ENCODE measurements around the gene RNFT2. TPM values are rescaled to one million over a fixed set of nuclear protein-coding genes. Genes with fewer than 3 reads are reported as not detected.
"Not testable (repeated sequence)": the region's sequence is repeated elsewhere in the genome, so short reads cannot be mapped to it uniquely, and the experiment has no call there.

The RNFT2 gene
- total RNA-seq, 1 donor from 2014 or later, result 8.6 TPM

DNA sequence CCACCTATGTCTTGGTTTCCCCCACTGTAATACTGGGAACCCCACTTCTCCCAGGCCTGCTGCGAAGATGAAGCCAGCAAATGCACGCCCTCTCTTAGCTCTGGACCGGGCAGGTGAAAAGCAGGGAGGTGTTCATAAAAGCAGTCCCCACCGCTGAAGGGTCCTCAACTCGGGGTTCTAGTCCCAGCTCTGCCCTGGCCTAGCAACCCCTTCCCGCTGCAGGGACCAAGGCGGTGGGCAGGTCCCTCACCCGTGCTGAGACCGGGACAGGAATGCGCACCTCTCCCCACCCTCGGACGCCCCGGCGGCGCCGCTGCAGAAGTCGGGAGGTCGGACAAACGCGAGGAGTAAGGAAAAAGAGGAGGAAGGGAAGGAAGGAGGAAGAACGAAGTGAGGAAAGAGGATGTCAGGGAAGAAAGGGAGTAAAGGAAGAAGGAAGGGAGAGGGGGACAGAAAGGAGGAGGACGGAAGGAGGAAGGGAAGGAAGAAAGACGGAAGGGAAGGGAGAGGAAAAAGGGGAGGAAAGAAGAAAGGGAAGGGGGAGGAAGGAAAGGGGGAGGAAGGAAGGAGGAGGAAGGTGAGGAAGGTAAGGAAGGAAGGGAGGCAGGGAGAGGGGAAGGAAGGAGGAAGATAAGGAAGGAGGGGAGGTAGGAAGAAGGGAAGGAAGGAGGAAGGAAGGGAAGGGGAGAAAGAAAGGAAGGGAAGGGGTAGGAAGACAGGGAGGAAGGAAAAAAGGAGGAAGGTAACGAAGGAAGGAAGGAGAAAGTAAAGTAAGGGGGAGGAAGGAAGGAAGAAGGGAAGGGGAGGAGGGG lies 947 bp upstream of the RNFT2 start:
- intact Hi-C loops (cut with micrococcal nuclease), result loop anchor here (2.0 to 10.0 kb wide), 2 partner anchors 202 to 362 kb away; partner anchors contain the start of gene TESC

GRCh38 chr12:116739381-116739887 lies 1.3 kb downstream of the RNFT2 start:
- intact Hi-C loops (cut with micrococcal nuclease), result loop anchor here (10.0 kb wide), 1 partner anchor 205 kb away; no protein-coding TSS in a partner anchor

GRCh38 chr12:116742787-116743186 lies 4.7 kb downstream of the RNFT2 start:
- intact Hi-C loops (cut with micrococcal nuclease), result not testable (repeated sequence)

- intact Hi-C loops (cut with micrococcal nuclease), result no loop called here
Observed at GRCh38 chr12:116744766-116745165, 6.7 kb downstream of the RNFT2 start.

GRCh38 chr12:116745554-116745953 lies 7.4 kb downstream of the RNFT2 start:
- intact Hi-C loops (cut with micrococcal nuclease), result no loop called here

DNA sequence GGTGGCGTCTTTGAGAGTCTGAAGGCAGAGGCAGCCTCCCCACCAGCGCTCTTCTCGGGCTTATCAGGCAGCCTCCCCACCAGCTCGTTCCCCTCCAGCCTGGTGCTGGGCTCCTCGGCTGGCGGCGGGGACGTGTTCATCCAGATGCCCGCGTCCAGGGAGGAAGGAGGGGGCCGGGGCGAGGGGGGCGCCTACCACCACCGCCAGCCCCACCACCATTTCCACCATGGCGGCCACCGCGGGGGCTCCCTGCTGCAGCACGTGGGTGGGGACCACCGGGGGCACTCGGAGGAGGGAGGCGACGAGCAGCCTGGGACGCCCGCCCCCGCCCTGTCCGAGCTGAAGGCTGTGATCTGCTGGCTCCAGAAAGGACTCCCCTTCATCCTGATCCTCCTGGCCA lies 11.8 kb downstream of the RNFT2 start:
- intact Hi-C loops (cut with micrococcal nuclease), result no loop called here

DNA sequence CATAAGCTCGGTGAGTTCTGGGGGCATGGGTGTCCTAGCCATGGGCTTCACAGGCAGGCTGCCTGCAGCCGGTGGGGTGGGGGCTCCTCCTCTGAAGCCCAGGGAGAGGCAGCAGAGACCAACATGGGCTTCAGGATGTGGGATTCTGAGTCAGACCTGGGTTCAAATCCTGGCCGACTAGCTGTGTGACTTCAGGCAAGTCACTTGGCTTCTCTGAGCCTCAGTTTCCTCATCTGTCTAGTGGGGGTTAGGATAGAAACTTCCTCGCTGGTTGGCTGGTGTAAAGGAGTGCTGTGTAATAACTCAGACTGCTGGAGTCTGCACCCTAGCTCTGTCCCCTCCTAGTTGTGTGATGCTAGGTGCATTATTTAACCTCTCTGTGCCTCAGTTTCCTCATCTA lies 12.2 kb downstream of the RNFT2 start:
- intact Hi-C loops (cut with micrococcal nuclease), result no loop called here

GRCh38 chr12:116754097-116754496 lies 16.0 kb downstream of the RNFT2 start:
- intact Hi-C loops (cut with micrococcal nuclease), result not testable (repeated sequence)

DNA sequence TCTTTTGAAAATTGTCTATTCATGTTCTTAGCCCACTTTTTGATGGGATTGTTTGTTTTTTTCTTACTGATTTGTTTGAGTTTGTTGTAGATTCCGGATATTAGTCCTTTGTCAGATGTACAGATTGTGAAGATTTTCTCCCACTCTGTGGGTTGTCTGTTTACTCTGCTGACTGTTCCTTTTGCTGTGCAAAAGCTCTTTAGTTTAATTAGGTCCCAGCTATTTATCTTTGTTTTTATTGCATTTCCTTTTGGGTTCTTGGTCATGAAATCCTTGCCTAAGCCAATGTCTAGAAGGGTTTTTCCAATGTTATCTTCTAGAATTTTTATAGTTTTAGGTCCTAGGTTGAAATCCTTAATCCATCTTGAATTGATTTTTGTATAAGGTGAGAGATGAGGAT lies 16.7 kb downstream of the RNFT2 start:
- intact Hi-C loops (cut with micrococcal nuclease), result not testable (repeated sequence)

- intact Hi-C loops (cut with micrococcal nuclease), result no loop called here
Observed at GRCh38 chr12:116759783-116760621, 21.9 kb downstream of the RNFT2 start.

- intact Hi-C loops (cut with micrococcal nuclease), result no loop called here
Observed at GRCh38 chr12:116760622-116761020, 22.5 kb downstream of the RNFT2 start.

DNA sequence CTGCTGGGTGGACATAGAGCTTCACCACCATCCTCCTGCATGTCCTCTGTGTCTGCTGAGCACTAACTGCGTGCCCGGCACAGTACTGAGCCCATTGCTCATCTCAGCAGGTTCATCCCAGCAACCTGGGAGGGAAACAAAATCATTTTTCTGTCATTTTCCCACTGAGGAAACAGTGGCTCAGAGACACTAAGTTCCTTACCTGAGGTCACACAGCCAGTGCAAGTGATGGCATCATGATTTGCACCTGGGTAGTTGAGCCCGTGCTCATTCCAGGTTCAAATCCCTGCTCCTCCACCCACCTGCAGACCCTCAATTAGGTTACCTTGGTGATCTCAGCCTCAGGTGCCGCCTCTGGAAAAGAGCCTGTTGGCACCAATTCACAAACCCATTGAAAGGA lies 23.4 kb downstream of the RNFT2 start:
- intact Hi-C loops (cut with micrococcal nuclease), result no loop called here

DNA sequence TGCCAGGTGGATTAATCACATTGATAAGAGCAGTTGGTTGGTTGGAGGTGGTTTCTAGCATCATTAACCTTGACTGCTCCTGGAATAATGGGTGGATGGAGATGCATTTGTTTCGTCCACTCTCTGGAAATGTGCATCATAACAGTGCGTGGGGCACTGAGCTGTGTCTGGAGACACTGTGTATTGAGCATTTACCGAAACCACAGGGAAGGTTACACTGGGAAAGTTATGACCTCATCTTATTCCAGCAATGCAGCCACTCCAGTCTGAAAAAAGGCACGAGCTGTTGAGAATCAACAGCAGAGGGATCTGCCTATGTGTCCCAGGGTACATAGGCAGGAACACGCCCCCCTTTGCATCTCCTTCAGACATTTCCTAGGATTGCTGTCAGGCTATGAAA lies 27.2 kb downstream of the RNFT2 start:
- intact Hi-C loops (cut with micrococcal nuclease), result no loop called here

GRCh38 chr12:116766285-116766684 lies 28.2 kb downstream of the RNFT2 start:
- intact Hi-C loops (cut with micrococcal nuclease), result no loop called here

DNA sequence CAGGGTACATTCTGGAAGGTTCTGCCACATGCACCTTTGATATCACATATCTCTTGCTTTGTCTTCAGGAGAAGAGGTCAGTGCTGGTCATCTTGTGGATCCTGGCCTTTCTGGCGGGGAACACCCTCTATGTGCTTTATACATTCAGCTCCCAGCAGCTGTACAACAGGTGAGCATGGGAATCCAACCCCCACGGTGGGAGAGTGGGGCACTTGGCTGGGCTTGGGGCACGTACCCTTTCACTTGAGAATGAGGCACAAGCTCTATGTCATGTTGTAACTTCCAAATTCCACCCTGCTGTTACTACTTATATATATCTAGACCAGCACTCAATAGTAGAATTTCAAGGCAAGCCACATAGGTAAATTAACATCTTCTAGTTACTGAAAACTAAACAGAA lies 28.6 kb downstream of the RNFT2 start:
- intact Hi-C loops (cut with micrococcal nuclease), result no loop called here

- intact Hi-C loops (cut with micrococcal nuclease), result no loop called here
Observed at GRCh38 chr12:116771651-116772050, 33.5 kb downstream of the RNFT2 start.

DNA sequence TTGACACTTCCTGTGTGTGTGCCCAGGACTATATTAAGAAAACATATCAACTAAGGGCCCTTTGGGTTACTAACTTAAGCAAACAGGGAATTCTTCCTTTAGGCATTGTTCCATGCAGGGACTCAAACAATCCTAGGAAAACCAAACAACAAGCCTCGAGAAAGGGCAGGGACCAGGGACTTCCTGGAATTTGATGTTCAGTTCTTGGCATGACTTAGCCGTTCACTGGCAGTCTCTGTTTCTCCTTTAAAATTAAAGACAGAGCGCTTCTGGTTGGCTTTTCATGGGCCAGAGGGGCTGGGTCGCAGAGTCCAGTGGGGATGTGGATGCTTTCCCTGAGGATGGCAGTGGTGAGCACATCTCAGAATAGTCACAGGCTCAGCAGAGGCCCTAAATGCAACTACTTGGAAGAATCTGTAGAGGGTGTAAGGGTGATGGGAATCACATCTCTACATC lies 35.2 kb downstream of the RNFT2 start:
- intact Hi-C loops (cut with micrococcal nuclease), result no loop called here

- intact Hi-C loops (cut with micrococcal nuclease), result no loop called here
Observed at GRCh38 chr12:116774020-116774419, 35.9 kb downstream of the RNFT2 start.

DNA sequence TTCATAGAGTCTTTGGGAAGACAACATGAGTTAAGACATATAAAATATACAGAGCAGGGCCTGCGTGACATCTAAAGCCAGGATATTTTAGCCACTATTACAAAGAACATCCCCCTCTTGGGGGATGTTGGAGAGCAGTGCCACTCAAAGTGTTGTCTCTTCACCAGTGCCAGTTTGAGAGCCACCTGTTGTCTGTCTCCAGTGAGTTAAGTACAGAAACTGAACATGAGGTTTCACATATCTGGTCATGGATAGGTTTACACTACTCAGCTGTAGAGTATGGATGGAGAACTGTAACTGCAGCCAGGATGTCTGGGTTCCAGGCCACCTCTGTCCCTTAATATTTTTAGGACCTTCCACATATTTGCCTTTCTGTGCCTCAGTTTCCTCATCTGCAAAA lies 39.1 kb downstream of the RNFT2 start:
- intact Hi-C loops (cut with micrococcal nuclease), result no loop called here

- intact Hi-C loops (cut with micrococcal nuclease), result no loop called here
Observed at GRCh38 chr12:116779597-116779996, 41.5 kb downstream of the RNFT2 start.

- intact Hi-C loops (cut with micrococcal nuclease), result no loop called here
Observed at GRCh38 chr12:116780942-116781341, 42.8 kb downstream of the RNFT2 start.

All from T-helper 2 cell treated with Interferon-gamma antibody and Interleukin-4, amounts not matched to agents 100 ng/mL and 5 ng/mL, for 36 hours (primary cell).